Measurements from ENCODE around the gene TNNI2. TPM values are rescaled to one million over a fixed set of nuclear protein-coding genes. Genes with fewer than 3 reads are reported as not detected.

The TNNI2 gene
- polyA plus RNA-seq, 1 donor from 2014 or later = not detected

- Histone ChIP-seq H3K4me3 (ENCODE audit: low read length) (no peak overlapping the region), H3K9ac (ENCODE audit: low read length) (no peak overlapping the region), H3K79me2 (replicated peaks; ENCODE audit: insufficient read depth, low read length) (no peaks in the 10 kb centered on the region), H3K27ac (ENCODE audit: low read length) (no peak overlapping the region), H3K27me3 (ENCODE audit: insufficient read depth, low read depth, low read length) (no peaks in the 10 kb centered on the region), H3F3A (ENCODE audit: insufficient read depth, low read length, poor library complexity, severe bottlenecking) (no peaks in the 10 kb centered on the region), H4K20me1 (ENCODE audit: insufficient read depth) (no peaks in the 10 kb centered on the region), H3K4me2 (ENCODE audit: low read length) (no peak overlapping the region), H3K9me2 (ENCODE audit: insufficient read depth, low read length) (no peaks in the 10 kb centered on the region), H2AFZ (ENCODE audit: low read depth, low read length) (no peak overlapping the region), H3K36me3 (ENCODE audit: insufficient read depth, low read length) (no peaks in the 10 kb centered on the region), H3K9me3 (ENCODE audit: low read length) (no peaks in the 10 kb centered on the region)
- TF ChIP-seq TAF1 (IDR thresholded peaks at IDR 0.05; ENCODE audit: low read depth) (no peak), SMC3 (conservative IDR thresholded peaks at IDR 0.05; ENCODE audit: poor library complexity) (no peak), REST (IDR thresholded peaks at IDR 0.05; ENCODE audit: borderline replicate concordance) (no peak), RAD21 (conservative IDR thresholded peaks at IDR 0.05) (no peak), MXI1 (conservative IDR thresholded peaks at IDR 0.05; ENCODE audit: poor library complexity, severe bottlenecking) (no peak), CTCF (IDR thresholded peaks at IDR 0.05; ENCODE audit: poor library complexity, severe bottlenecking) (no peak), POLR2AphosphoS5 (IDR thresholded peaks at IDR 0.05) (no peak), EZH2 (IDR thresholded peaks at IDR 0.05; ENCODE audit: borderline replicate concordance, insufficient read depth, low read length, poor library complexity, severe bottlenecking) (no peak), EP300 (conservative IDR thresholded peaks at IDR 0.05; ENCODE audit: poor library complexity, severe bottlenecking) (no peak)
Observed at GRCh38 chr11:1822648-1823375, 16.0 kb upstream of the TNNI2 start.

- H3K79me2 ChIP-seq (replicated peaks; ENCODE audit: insufficient read depth, low read length) = no peaks in the 10 kb centered on the region
- no peak overlapping the region for H3K4me3 ChIP-seq (ENCODE audit: low read length)
- no peak overlapping the region for H2AFZ ChIP-seq (ENCODE audit: low read depth, low read length)
- H3K27ac ChIP-seq (ENCODE audit: low read length) = no peak overlapping the region
- no peak overlapping the region for H3K9ac ChIP-seq (ENCODE audit: low read length)
- no peaks in the 10 kb centered on the region for H3K27me3 ChIP-seq (ENCODE audit: insufficient read depth, low read depth, low read length)
- no peak overlapping the region for H3K4me2 ChIP-seq (ENCODE audit: low read length)
- no peaks in the 10 kb centered on the region for H3K36me3 ChIP-seq (ENCODE audit: insufficient read depth, low read length)
- H3K9me3 ChIP-seq (ENCODE audit: low read length) = no peaks in the 10 kb centered on the region
- H4K20me1 ChIP-seq (ENCODE audit: insufficient read depth) = no peaks in the 10 kb centered on the region
- no peak for TF ChIP-seq POLR2AphosphoS5 (IDR thresholded peaks at IDR 0.05)
- TF ChIP-seq CTCF (IDR thresholded peaks at IDR 0.05; ENCODE audit: poor library complexity, severe bottlenecking) = no peak
- no peaks in the 10 kb centered on the region for H3K9me2 ChIP-seq (ENCODE audit: insufficient read depth, low read length)
- H3F3A ChIP-seq (ENCODE audit: insufficient read depth, low read length, poor library complexity, severe bottlenecking) = no peaks in the 10 kb centered on the region
Observed at GRCh38 chr11:1823376-1824220, 15.2 kb upstream of the TNNI2 start.
